Breast epithelium (tissue), 3 donors: Measurements from ENCODE around the gene ATP6V1G3.

ENCODE experiments used
- CTCF ChIP-seq, 3 donors: fragments of 450-650 bp; IDR thresholded peaks; one replicate each; pipeline ENCODE4 v1.5.1; 2016 to 2017; ENCODE audit warnings: antibody characterized with exemption in 3 of 3, mild to moderate bottlenecking in 3 of 3, moderate library complexity in 3 of 3
- POLR2A ChIP-seq: fragments of 450-650 bp; IDR thresholded peaks from one replicate; pipeline ENCODE4 v1.6.1; 2016; ENCODE audit warnings: antibody characterized with exemption, mild to moderate bottlenecking, moderate library complexity
- POLR2AphosphoS5 ChIP-seq, 3 donors: sonication (generic); formaldehyde crosslinking; IDR thresholded peaks; one replicate each; pipeline ENCODE4 v1.6.1; 2017; ENCODE audit warnings: antibody characterized with exemption in 3 of 3

GRCh38 chr1:198519639-198520501, 20.6 kb downstream of the ATP6V1G3 start:
- no peak for TF ChIP-seq CTCF (IDR thresholded peaks at IDR 0.05)
- no peak for TF ChIP-seq POLR2A
- TF ChIP-seq POLR2AphosphoS5 (IDR thresholded peaks at IDR 0.05): no peak
